PC-9 (cell line): ENCODE measurements around the gene PREPL. TPM values are rescaled to one million over a fixed set of nuclear protein-coding genes. Genes with fewer than 3 reads are reported as not detected.

Experiments
- BruUV-seq: library from RNA; stranded (reverse); fragments of 400-500 nt; replicated peaks from 2 replicates; lab custom pipeline; 2021; lab: Mats Ljungman, UMichigan
- CTCF ChIA-PET: fragments of 300-600 bp; sonication (Branson Sonifier 250); formaldehyde crosslinking; loops from one replicate; lab custom pipeline; 2022; ENCODE audit warnings: antibody characterized with exemption; lab: Charles Lee
- POLR2A ChIA-PET: fragments of 300-600 bp; sonication (Branson Sonifier 250); formaldehyde crosslinking; loops from one replicate; lab custom pipeline; 2022; ENCODE audit warnings: antibody characterized with exemption; ENCODE audit not compliant: unreplicated experiment; lab: Charles Lee
- DNase-seq, 2 experiments: peaks; one replicate each; pipeline versions ENCODE4 v3.0.0 to v3.0.0-alpha.2; 2015 to 2022; ENCODE audit warnings: mixed read lengths in 1 of 2
- H2AFZ ChIP-seq: fragments of 200-600 bp; sonication (generic); 2 replicates; pipeline ENCODE4 v1.8.1; 2017; ENCODE audit warnings: antibody characterized with exemption
- H3F3A ChIP-seq: fragments of 200-600 bp; sonication (generic); 2 replicates; pipeline ENCODE4 v1.8.1; 2017; ENCODE audit warnings: antibody characterized with exemption, mild to moderate bottlenecking, low read depth; ENCODE audit not compliant: insufficient read depth
- H3K27ac ChIP-seq: fragments of 200-600 bp; sonication (generic); 2 replicates; pipeline ENCODE4 v1.6.1; 2016; ENCODE audit warnings: mixed run types
- H3K27me3 ChIP-seq: fragments of 200-600 bp; sonication (generic); 2 replicates; pipeline ENCODE4 v1.6.1; 2016; ENCODE audit warnings: low read depth, mixed run types; ENCODE audit not compliant: insufficient read depth
- H3K36me3 ChIP-seq: fragments of 200-600 bp; sonication (generic); 2 replicates; pipeline ENCODE4 v1.6.1; 2016; ENCODE audit warnings: low read depth, mixed run types
- H3K4me1 ChIP-seq: fragments of 200-600 bp; sonication (generic); replicated peaks from 2 replicates; pipeline ENCODE4 v1.6.1; 2016; ENCODE audit warnings: mixed run types; ENCODE audit not compliant: insufficient read depth
- H3K4me2 ChIP-seq: fragments of 200-600 bp; sonication (generic); 2 replicates; pipeline ENCODE4 v1.6.1; 2017; ENCODE audit warnings: mixed run types
- H3K4me3 ChIP-seq: fragments of 200-600 bp; sonication (generic); 2 replicates; pipeline ENCODE4 v1.6.1; 2016; ENCODE audit warnings: mixed run types
- H3K79me2 ChIP-seq: fragments of 200-600 bp; sonication (generic); 2 replicates; pipeline ENCODE4 v1.6.1; 2017; ENCODE audit warnings: low read depth, mixed run types
- H3K9me2 ChIP-seq: fragments of 200-600 bp; sonication (generic); 2 replicates; pipeline ENCODE4 v1.8.1; 2017; ENCODE audit warnings: mild to moderate bottlenecking; ENCODE audit not compliant: insufficient read depth
- H3K9me3 ChIP-seq: fragments of 200-600 bp; sonication (generic); 2 replicates; pipeline ENCODE4 v1.8.1; 2016; ENCODE audit warnings: low read depth; ENCODE audit not compliant: insufficient read depth
- H4K20me1 ChIP-seq: fragments of 200-600 bp; sonication (generic); 2 replicates; pipeline ENCODE4 v1.8.1; 2017; ENCODE audit not compliant: insufficient read depth
- EZH2 ChIP-seq: fragments of 200-600 bp; sonication (generic); IDR thresholded peaks from 2 replicates; pipeline ENCODE4 v1.8.0; 2017; ENCODE audit warnings: antibody characterized with exemption, low read depth
- intact Hi-C: fragments of 100-400 bp; cut with micrococcal nuclease; formaldehyde crosslinking; loops from one replicate; pipeline ENCODE4 v1.10.0; 2022; ENCODE audit not compliant: unreplicated experiment
- total RNA-seq: library from RNA; stranded (reverse); gene quantifications from 2 replicates; pipeline ENCODE4 v1.2.3, GENCODE V29; 2021
- TF ChIP-seq, protein P1 (sequence below): fragments of 200-600 bp; sonication (generic); conservative IDR thresholded peaks from 2 replicates; pipeline ENCODE4 v1.6.1; 2017; ENCODE audit warnings: mixed run types, antibody characterized with exemption, mild to moderate bottlenecking, moderate library complexity

PREPL gene
- total RNA-seq, 1 experiment from 2014 or later, result 42.2 TPM

DNA sequence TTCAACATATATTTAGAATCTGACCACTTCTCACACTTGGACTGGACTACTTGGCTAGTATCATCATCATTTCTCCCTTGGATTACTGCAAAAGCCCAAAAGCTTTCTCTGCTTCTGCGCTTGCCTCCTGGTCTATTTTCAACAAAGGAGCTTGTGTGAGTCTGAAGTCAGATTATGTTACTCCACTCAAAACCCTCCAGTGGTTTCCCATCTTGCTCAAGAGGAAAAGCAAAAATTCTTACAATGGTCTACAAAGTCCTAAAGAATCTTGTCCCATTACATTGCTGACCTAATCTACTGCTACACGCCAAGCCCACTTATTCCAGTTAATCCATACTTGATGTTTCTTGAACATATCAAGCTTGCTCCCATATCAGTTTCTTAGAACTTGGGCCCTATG is 9.6 kb downstream of the PREPL start:
- BruUV-seq, result no TSS peak
- no peak for DNase-seq
- TF ChIP-seq, protein P1, sequence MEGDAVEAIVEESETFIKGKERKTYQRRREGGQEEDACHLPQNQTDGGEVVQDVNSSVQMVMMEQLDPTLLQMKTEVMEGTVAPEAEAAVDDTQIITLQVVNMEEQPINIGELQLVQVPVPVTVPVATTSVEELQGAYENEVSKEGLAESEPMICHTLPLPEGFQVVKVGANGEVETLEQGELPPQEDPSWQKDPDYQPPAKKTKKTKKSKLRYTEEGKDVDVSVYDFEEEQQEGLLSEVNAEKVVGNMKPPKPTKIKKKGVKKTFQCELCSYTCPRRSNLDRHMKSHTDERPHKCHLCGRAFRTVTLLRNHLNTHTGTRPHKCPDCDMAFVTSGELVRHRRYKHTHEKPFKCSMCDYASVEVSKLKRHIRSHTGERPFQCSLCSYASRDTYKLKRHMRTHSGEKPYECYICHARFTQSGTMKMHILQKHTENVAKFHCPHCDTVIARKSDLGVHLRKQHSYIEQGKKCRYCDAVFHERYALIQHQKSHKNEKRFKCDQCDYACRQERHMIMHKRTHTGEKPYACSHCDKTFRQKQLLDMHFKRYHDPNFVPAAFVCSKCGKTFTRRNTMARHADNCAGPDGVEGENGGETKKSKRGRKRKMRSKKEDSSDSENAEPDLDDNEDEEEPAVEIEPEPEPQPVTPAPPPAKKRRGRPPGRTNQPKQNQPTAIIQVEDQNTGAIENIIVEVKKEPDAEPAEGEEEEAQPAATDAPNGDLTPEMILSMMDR, result no peak
- TF ChIP-seq EZH2, result no peak
- Histone ChIP-seq H3K27ac (no peak overlapping the region), H4K20me1 (peaks cover 18% of the 10 kb centered on the region; the same call in 1 of the 2 replicates), H3K27me3 (no peaks in the 10 kb centered on the region), H3F3A (peaks cover 5% of the 10 kb centered on the region; the same call in 1 of the 2 replicates), H3K4me3 (no peak overlapping the region), H3K4me2 (no peak overlapping the region), H3K9me2 (no peaks in the 10 kb centered on the region), H3K36me3 (peaks cover 3% of the 10 kb centered on the region; the same call in 1 of the 2 replicates), H3K9me3 (no peaks in the 10 kb centered on the region), H2AFZ (no peak overlapping the region), H3K79me2 (0 out of 2 replicates have a peak, but pooled peaks cover 5% of the 10 kb centered on the region), H3K4me1 (no peaks in the 10 kb centered on the region)
- ChIA-PET POLR2A (no interaction called here), CTCF (interaction anchor here (0.5 to 0.6 kb wide), 2 partner anchors 364 to 714 kb away, joined by 4 to 9 read pairs; partner anchors contain the start of gene PLEKHH2)
- intact Hi-C loops, result no loop called here

DNA sequence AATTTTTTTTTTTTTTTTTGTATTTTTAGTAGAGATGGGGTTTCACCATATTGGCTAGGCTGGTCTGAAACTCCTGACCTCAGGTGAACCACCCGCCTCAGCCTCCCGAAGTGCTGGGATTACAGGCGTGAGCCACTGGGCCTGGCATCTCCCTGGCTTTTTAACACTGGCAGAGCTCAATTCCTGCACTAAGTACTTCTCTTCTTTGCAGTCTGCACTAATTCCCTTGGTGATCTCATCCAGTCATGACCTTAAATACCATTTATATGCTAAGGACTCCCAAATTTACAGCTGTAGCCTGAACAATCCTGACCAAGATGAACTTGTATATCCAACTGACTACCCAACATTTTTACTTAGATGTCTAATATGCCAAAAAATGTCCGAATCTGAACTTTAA is 10.2 kb downstream of the PREPL start:
- POLR2A ChIA-PET, result no interaction called here
- CTCF ChIA-PET, result interaction anchor here (0.6 kb wide), 1 partner anchor 382 kb away, joined by 3 read pairs; no protein-coding TSS in a partner anchor
- intact Hi-C loops, result no loop called here

DNA sequence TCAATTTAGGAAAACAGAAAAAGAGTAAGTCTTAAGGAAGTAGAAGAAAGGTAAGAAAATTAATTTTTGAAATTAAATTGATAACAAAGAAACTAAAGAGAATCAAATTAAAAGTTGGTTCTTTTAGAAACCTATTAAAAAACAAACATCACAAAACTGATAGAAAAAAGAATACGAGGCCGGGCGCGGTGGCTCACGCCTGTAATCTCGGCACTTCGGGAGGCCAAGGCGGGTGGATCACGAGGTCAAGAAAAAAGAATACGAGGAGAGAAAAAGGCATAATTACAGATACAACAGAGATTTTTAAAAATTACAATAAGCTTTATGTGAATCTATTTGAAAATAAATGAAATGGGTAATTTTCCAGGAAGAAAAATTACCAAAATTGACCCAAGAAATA is 11.8 kb downstream of the PREPL start:
- Histone ChIP-seq H3K27ac (no peak overlapping the region), H3K4me1 (no peaks in the 10 kb centered on the region), H3K27me3 (no peaks in the 10 kb centered on the region), H3F3A (peaks cover 5% of the 10 kb centered on the region; the same call in 1 of the 2 replicates), H3K9me3 (no peaks in the 10 kb centered on the region), H3K4me3 (no peak overlapping the region), H3K4me2 (no peak overlapping the region), H2AFZ (no peak overlapping the region), H3K9me2 (no peaks in the 10 kb centered on the region), H3K79me2 (0 out of 2 replicates have a peak, but pooled peaks cover 5% of the 10 kb centered on the region), H3K36me3 (peaks cover 15% of the 10 kb centered on the region; the same call in 1 of the 2 replicates), H4K20me1 (peaks cover 18% of the 10 kb centered on the region; the same call in 1 of the 2 replicates)
- no TSS peak for BruUV-seq
- DNase-seq, result no peak
- intact Hi-C loops, result no loop called here
- ChIA-PET POLR2A (no interaction called here), CTCF (no interaction called here)
- TF ChIP-seq, protein P1, result no peak
- TF ChIP-seq EZH2, result no peak

More for the DNA sequence above, 10.2 kb downstream of the PREPL start:
- Histone ChIP-seq H3F3A (peaks cover 5% of the 10 kb centered on the region; the same call in 1 of the 2 replicates), H3K4me1 (no peaks in the 10 kb centered on the region), H3K9me2 (no peaks in the 10 kb centered on the region), H3K9me3 (no peaks in the 10 kb centered on the region), H4K20me1 (peaks cover 18% of the 10 kb centered on the region; the same call in 1 of the 2 replicates), H3K4me2 (no peak overlapping the region), H3K36me3 (peaks cover 4% of the 10 kb centered on the region; the same call in 1 of the 2 replicates), H3K79me2 (0 out of 2 replicates have a peak, but pooled peaks cover 5% of the 10 kb centered on the region), H3K27ac (no peak overlapping the region), H3K4me3 (no peak overlapping the region), H2AFZ (no peak overlapping the region), H3K27me3 (no peaks in the 10 kb centered on the region)
- DNase-seq, result no peak
- no TSS peak for BruUV-seq
- no peak for TF ChIP-seq EZH2
- TF ChIP-seq, protein P1, result no peak
